Nephron progenitor cell (in vitro differentiated cells): ENCODE results near the gene KIF1B.
A peak's percentile ranks its signal among the peaks of the same experiment; 100 is the strongest.

Experiments used
- DNase-seq: peaks from one replicate; pipeline ENCODE4 v3.0.0; 2021
- H3K27ac Mint-ChIP-seq: 2 replicates; pipeline ENCODE4 v1.8.0; 2021; ENCODE audit warnings: mild to moderate bottlenecking, moderate library complexity, mixed read lengths
- H3K27me3 Mint-ChIP-seq: 2 replicates; pipeline ENCODE4 v1.8.0; 2021; ENCODE audit warnings: mild to moderate bottlenecking, low read depth, mixed read lengths; ENCODE audit not compliant: poor library complexity
- H3K36me3 Mint-ChIP-seq: 2 replicates; pipeline ENCODE4 v1.8.0; 2021; ENCODE audit warnings: low read depth, mixed read lengths
- H3K4me1 Mint-ChIP-seq: 2 replicates; pipeline ENCODE4 v1.8.0; 2021; ENCODE audit warnings: mixed read lengths
- H3K4me3 Mint-ChIP-seq: 2 replicates; pipeline ENCODE4 v1.8.0; 2021; ENCODE audit warnings: mild to moderate bottlenecking, moderate library complexity, mixed read lengths
- H3K9me3 Mint-ChIP-seq: 2 replicates; pipeline ENCODE4 v1.8.0; 2021; ENCODE audit warnings: mild to moderate bottlenecking, moderate library complexity, mixed read lengths
- CTCF ChIP-seq: fragments of 200-600 bp; sonication (generic); IDR thresholded peaks from 2 replicates; pipeline ENCODE4 v1.5.0; 2021; ENCODE audit warnings: antibody characterized with exemption

The KIF1B gene

GRCh38 chr1:10338611-10339010 lies 128.2 kb downstream of the KIF1B start:
- Mint-ChIP-seq H3K4me1 (peaks cover 10% of the 10 kb centered on the region), H3K4me3 (no peak overlapping the region), H3K27ac (peak overlapping the region; percentile 1), H3K36me3 (peaks cover 44% of the 10 kb centered on the region), H3K27me3 (no peaks in the 10 kb centered on the region), H3K9me3 (no peaks in the 10 kb centered on the region)
- DNase-seq: no peak
- no peak for TF ChIP-seq CTCF

GRCh38 chr1:10339036-10339567 lies 128.7 kb downstream of the KIF1B start:
- peaks cover 47% of the 10 kb centered on the region for H3K36me3 Mint-ChIP-seq
- peak overlapping the region; percentile 1 for H3K27ac Mint-ChIP-seq
- no peak for DNase-seq
- H3K9me3 Mint-ChIP-seq: no peaks in the 10 kb centered on the region
- no peaks in the 10 kb centered on the region for H3K27me3 Mint-ChIP-seq
- peaks cover 10% of the 10 kb centered on the region for H3K4me1 Mint-ChIP-seq
- no peak for TF ChIP-seq CTCF
- no peak overlapping the region for H3K4me3 Mint-ChIP-seq

- Mint-ChIP-seq H3K27me3 (no peaks in the 10 kb centered on the region), H3K36me3 (peaks cover 42% of the 10 kb centered on the region), H3K27ac (peak overlapping the region; percentile 95), H3K4me1 (peaks cover 10% of the 10 kb centered on the region), H3K4me3 (no peak overlapping the region), H3K9me3 (no peaks in the 10 kb centered on the region)
- peak; percentile 36 for DNase-seq
- TF ChIP-seq CTCF: no peak
Observed at GRCh38 chr1:10339815-10340214, 129.4 kb downstream of the KIF1B start.

DNA sequence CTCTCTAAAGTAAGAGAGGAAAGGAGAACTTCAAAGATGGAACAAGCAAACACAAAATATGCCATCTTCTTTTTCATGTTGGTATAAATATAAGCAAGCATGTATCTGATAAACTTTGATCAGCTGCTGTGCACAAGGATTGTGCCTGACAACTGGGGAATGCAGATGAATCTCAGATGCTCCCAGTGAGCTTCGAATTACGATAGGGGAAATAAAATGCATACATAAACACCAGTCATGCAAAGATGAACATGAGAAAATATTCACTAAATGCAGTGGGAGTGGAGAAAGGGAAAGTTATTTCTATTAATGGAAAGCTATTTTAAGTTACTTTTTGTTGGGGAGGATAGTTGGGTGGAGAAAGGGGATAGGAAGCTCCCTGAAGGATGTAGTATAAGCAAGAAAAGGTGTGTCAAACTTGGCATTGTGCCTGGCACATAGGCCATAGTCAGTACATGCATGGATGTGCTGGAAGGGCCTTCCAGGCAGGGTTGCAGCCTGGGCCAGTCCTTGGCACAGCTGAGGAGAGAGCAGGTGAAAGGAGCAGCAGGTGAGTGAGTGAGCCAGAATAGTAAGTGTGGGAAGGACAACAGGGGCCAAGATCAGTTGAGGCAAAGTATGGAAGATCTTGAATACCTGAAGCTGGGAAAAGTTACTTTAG lies 130.7 kb downstream of the KIF1B start:
- Mint-ChIP-seq H3K4me3 (no peak overlapping the region), H3K9me3 (no peaks in the 10 kb centered on the region), H3K4me1 (peaks cover 10% of the 10 kb centered on the region), H3K27me3 (no peaks in the 10 kb centered on the region), H3K27ac (no peak overlapping the region), H3K36me3 (peaks cover 38% of the 10 kb centered on the region)
- no peak for DNase-seq
- no peak for TF ChIP-seq CTCF

GRCh38 chr1:10347109-10347508 lies 136.7 kb downstream of the KIF1B start:
- peaks cover 55% of the 10 kb centered on the region for H3K36me3 Mint-ChIP-seq
- DNase-seq: no peak
- no peak for TF ChIP-seq CTCF
- no peak overlapping the region for H3K4me3 Mint-ChIP-seq
- H3K9me3 Mint-ChIP-seq: no peaks in the 10 kb centered on the region
- no peak overlapping the region for H3K27ac Mint-ChIP-seq
- no peaks in the 10 kb centered on the region for H3K4me1 Mint-ChIP-seq
- no peaks in the 10 kb centered on the region for H3K27me3 Mint-ChIP-seq

DNA sequence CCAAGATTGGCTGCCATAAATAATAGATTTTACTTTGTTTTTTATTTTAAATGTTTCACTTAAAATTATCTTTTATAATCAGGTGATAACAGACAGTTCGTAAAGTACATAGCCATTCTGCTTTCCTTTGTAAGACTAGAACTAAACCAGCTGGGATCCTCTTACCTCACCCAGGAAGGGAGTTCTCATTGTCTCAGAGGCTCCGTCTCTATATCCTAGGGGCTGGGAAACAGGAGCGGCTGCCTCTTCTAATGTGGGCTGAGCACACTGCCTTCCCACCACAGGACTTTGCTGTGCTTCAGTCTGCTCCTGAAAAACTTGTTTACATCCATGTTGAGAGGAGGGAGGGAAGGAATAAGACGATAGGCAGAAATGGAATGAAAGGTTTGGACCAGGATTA lies 142.9 kb downstream of the KIF1B start:
- H3K9me3 Mint-ChIP-seq: no peaks in the 10 kb centered on the region
- peaks cover 15% of the 10 kb centered on the region for H3K4me1 Mint-ChIP-seq
- H3K4me3 Mint-ChIP-seq: no peak overlapping the region
- no peak for TF ChIP-seq CTCF
- peaks cover 28% of the 10 kb centered on the region for H3K36me3 Mint-ChIP-seq
- no peaks in the 10 kb centered on the region for H3K27me3 Mint-ChIP-seq
- DNase-seq: peak; percentile 10
- peak overlapping the region; percentile 86 for H3K27ac Mint-ChIP-seq
